Measurements from ENCODE around the gene CLEC16A. TPM values are rescaled to one million over a fixed set of nuclear protein-coding genes. Genes with fewer than 3 reads are reported as not detected.
"Not testable (repeated sequence)": the region's sequence is repeated elsewhere in the genome, so short reads cannot be mapped to it uniquely, and the experiment has no call there.

Gene CLEC16A
- total and polyA plus RNA-seq, 2 donors (not counting 1 experiment from before 2014, with no cell fraction given): 21.9 to 79.5 TPM

DNA sequence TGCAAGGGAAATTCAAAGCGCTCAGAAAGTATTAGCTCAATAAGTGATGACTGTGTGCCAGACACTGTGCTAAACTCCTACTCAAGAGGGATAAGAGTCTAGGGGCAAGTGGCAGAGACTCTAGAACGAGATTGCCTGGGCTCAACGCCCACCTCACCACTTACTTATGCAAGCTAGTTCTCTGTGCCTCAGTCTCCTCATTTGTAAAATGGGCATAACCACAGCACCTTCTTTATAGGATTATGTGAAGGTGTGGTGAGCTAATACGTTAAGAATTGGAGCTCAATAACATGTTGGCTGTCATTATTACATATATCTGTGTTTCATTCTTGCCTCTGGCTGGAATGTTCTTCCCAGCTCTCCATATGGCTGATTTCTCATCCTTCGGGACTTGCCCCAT is 17.5 kb upstream of the CLEC16A start:
- H2AFZ ChIP-seq (ENCODE audit: insufficient read depth, low read depth, low read length, poor library complexity, severe bottlenecking): no peak overlapping the region
- no peak overlapping the region for H3K9ac ChIP-seq (ENCODE audit: low read length)
- peaks cover 0 to 50% of the 10 kb centered on the region in 2 experiments for H3K36me3 ChIP-seq (replicated peaks in 1 of 2; ENCODE audit: control extremely low read depth in 1 of 2, control insufficient read depth in 1 of 2, extremely low read depth in 1 of 2, insufficient read depth in 2 of 2, low read length in 1 of 2)
- Mint-ChIP-seq H3K27me3 (no peaks in the 10 kb centered on the region), H3K27ac (peak overlapping the region; percentile 65), H3K4me1 (peaks cover 46% of the 10 kb centered on the region), H3K4me3 (no peak overlapping the region), H3K9me3 (ENCODE audit: insufficient read depth) (no peaks in the 10 kb centered on the region)
- CTCF ChIA-PET: interaction anchor here (0.6 to 2.1 kb wide), 5 partner anchors 15 to 412 kb away, joined by 3 to 12 read pairs (median 5); partner anchors contain the start of genes CIITA and DEXI
- no peaks in the 10 kb centered on the region for H3K79me2 ChIP-seq (ENCODE audit: control insufficient read depth, insufficient read depth, low read length)
- 100% methylated on average over 1 of the region's 5 CpGs for WGBS (ENCODE audit: insufficient coverage)
- H3K27me3 ChIP-seq (replicated peaks in 1 of 4; ENCODE audit: control extremely low read depth in 1 of 4, control insufficient read depth in 3 of 4, insufficient read depth in 4 of 4, low read length in 3 of 4): no peaks in the 10 kb centered on the region
- TF ChIP-seq, protein P1, sequence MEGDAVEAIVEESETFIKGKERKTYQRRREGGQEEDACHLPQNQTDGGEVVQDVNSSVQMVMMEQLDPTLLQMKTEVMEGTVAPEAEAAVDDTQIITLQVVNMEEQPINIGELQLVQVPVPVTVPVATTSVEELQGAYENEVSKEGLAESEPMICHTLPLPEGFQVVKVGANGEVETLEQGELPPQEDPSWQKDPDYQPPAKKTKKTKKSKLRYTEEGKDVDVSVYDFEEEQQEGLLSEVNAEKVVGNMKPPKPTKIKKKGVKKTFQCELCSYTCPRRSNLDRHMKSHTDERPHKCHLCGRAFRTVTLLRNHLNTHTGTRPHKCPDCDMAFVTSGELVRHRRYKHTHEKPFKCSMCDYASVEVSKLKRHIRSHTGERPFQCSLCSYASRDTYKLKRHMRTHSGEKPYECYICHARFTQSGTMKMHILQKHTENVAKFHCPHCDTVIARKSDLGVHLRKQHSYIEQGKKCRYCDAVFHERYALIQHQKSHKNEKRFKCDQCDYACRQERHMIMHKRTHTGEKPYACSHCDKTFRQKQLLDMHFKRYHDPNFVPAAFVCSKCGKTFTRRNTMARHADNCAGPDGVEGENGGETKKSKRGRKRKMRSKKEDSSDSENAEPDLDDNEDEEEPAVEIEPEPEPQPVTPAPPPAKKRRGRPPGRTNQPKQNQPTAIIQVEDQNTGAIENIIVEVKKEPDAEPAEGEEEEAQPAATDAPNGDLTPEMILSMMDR (IDR thresholded peaks at IDR 0.05): no peak
- TF ChIP-seq EZH2 (IDR thresholded peaks at IDR 0.05; ENCODE audit: borderline replicate concordance, insufficient read depth, low read depth, low read length, poor library complexity, severe bottlenecking): no peak
- POLR2A ChIA-PET: interaction anchor here (0.9 to 1.6 kb wide), 2 partner anchors 15 to 48 kb away, joined by 3 to 4 read pairs; partner anchors contain the start of gene DEXI
- no peak overlapping the region for H3K4me2 ChIP-seq (replicated peaks; ENCODE audit: low read depth, low read length, poor library complexity, severe bottlenecking)
- intact Hi-C loops (cut with micrococcal nuclease): no loop called here
- DNase-seq (no peak), ATAC-seq (ENCODE audit: low read depth) (no peak)
- H4K20me1 ChIP-seq (ENCODE audit: control insufficient read depth, insufficient read depth, low read length, poor library complexity, severe bottlenecking): peaks cover 86% of the 10 kb centered on the region
- peaks cover 0 to 5% (median 0%) of the 10 kb centered on the region in 3 donors for H3K9me3 ChIP-seq (ENCODE audit: control extremely low read depth in 1 of 3, control insufficient read depth in 2 of 3, insufficient read depth in 1 of 3, low read length in 2 of 3)
- H3K4me3 ChIP-seq (ENCODE audit: control extremely low read depth in 1 of 5, extremely low read depth in 1 of 5, insufficient read depth in 1 of 5, low read depth in 2 of 5, low read length in 4 of 5): no peak overlapping the region
- H3K4me1 ChIP-seq (ENCODE audit: control insufficient read depth in 2 of 2, insufficient read depth in 2 of 2, low read length in 2 of 2): peaks cover 5 to 42% of the 10 kb centered on the region in 2 donors
- H3K27ac ChIP-seq (ENCODE audit: low read length in 2 of 2): peak overlapping the region in 1 of 2 donors; percentile 25

DNA sequence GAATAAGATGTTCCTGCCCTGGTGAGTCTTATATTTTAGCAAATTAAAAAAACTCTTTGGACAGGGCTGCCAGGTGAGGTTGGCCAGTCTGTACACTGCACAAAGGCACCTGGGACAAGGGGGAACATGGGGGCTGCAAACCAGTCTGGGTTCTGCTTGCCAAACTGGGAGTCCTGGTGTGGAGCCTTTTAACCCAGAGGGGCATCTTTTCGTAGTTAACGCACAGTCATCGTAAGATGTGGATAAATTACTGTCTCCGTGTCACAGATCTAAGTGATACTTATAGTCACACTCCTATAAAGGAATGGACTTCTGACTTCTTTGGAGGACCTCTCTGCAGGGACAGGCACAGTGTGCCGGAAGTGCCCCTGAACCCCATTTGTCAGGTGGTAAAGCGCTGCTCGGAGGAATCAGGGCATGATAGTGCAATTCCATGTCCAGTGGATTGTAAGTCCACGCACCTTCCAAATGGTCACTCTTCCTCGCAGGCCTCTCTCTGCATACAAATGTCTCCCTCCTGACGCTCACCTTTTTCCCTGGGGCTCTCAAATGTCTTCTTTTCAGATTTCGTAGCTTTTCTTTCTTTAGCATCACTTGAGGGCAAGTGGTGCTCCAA is 16.8 kb upstream of the CLEC16A start:
- no peak overlapping the region for H3K4me3 Mint-ChIP-seq
- Histone ChIP-seq H3K27me3 (replicated peaks in 1 of 4; ENCODE audit: control extremely low read depth in 1 of 4, control insufficient read depth in 3 of 4, insufficient read depth in 4 of 4, low read length in 3 of 4) (no peaks in the 10 kb centered on the region), H3K4me2 (replicated peaks; ENCODE audit: low read depth, low read length, poor library complexity, severe bottlenecking) (no peak overlapping the region), H3K9me3 (ENCODE audit: control extremely low read depth in 1 of 3, control insufficient read depth in 2 of 3, insufficient read depth in 1 of 3, low read length in 2 of 3) (peaks cover 0 to 5% (median 0%) of the 10 kb centered on the region in 3 donors), H3K4me3 (ENCODE audit: control extremely low read depth in 1 of 5, extremely low read depth in 1 of 5, insufficient read depth in 1 of 5, low read depth in 2 of 5, low read length in 4 of 5) (no peak overlapping the region), H4K20me1 (ENCODE audit: control insufficient read depth, insufficient read depth, low read length, poor library complexity, severe bottlenecking) (peaks cover 85% of the 10 kb centered on the region), H3K79me2 (ENCODE audit: control insufficient read depth, insufficient read depth, low read length) (no peaks in the 10 kb centered on the region), H3K9ac (ENCODE audit: low read length) (no peak overlapping the region), H2AFZ (ENCODE audit: insufficient read depth, low read depth, low read length, poor library complexity, severe bottlenecking) (no peak overlapping the region), H3K4me1 (ENCODE audit: control insufficient read depth in 2 of 2, insufficient read depth in 2 of 2, low read length in 2 of 2) (peaks cover 5 to 41% of the 10 kb centered on the region in 2 donors), H3K36me3 (replicated peaks in 1 of 2; ENCODE audit: control extremely low read depth in 1 of 2, control insufficient read depth in 1 of 2, extremely low read depth in 1 of 2, insufficient read depth in 2 of 2, low read length in 1 of 2) (peaks cover 0 to 48% of the 10 kb centered on the region in 2 experiments), H3K27ac (ENCODE audit: low read length in 2 of 2) (peak overlapping the region in 1 of 2 donors; percentile 56)
- ChIA-PET POLR2A (interaction anchor here (0.6 to 0.9 kb wide), 2 partner anchors 47 to 49 kb away, joined by 3 to 4 read pairs; no protein-coding TSS in a partner anchor), CTCF (interaction anchor here (0.6 to 2.1 kb wide), 5 partner anchors 9 to 413 kb away, joined by 3 to 12 read pairs (median 7); partner anchors contain the start of gene CIITA)
- DNase-seq (no peak), ATAC-seq (ENCODE audit: low read depth) (no peak)
- intact Hi-C loops (cut with micrococcal nuclease): no loop called here
- H3K27me3 Mint-ChIP-seq: no peaks in the 10 kb centered on the region
- TF ChIP-seq, protein P1 (IDR thresholded peaks at IDR 0.05): no peak
- no peak for TF ChIP-seq EZH2 (IDR thresholded peaks at IDR 0.05; ENCODE audit: borderline replicate concordance, insufficient read depth, low read depth, low read length, poor library complexity, severe bottlenecking)
- H3K4me1 Mint-ChIP-seq: peaks cover 48% of the 10 kb centered on the region
- WGBS (ENCODE audit: insufficient coverage): 90% methylated on average over 8 of the region's 11 CpGs
- H3K9me3 Mint-ChIP-seq (ENCODE audit: insufficient read depth): no peaks in the 10 kb centered on the region
- peak overlapping the region; percentile 83 for H3K27ac Mint-ChIP-seq

DNA sequence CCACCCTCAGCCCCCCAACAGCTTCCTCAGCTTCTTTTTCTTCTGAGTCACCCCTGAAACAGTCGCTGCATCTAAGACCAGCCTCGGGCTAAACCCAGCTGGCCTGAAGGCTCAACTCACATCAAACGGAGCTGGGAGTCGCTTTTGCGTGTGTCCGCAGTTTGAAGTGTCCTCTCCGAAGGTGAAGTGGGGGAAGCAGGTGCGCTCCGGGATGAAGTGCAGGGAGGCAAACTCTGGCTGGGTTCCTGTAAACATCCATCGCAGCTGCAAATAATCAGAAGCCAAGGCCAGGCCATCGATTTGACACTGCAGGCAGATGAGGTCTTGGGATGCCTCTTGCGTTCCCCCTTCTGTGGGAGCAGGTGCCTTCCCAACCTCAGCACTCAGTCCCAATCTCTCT is 15.3 kb upstream of the CLEC16A start:
- H3K27me3 Mint-ChIP-seq; DNase-seq; H3K4me2 ChIP-seq (replicated peaks; ENCODE audit: low read depth, low read length, poor library complexity, severe bottlenecking); H3K4me3 Mint-ChIP-seq; H3K9me3 ChIP-seq (ENCODE audit: control extremely low read depth in 1 of 3, control insufficient read depth in 2 of 3, insufficient read depth in 1 of 3, low read length in 2 of 3); H3K79me2 ChIP-seq (ENCODE audit: control insufficient read depth, insufficient read depth, low read length); ATAC-seq (ENCODE audit: low read depth); intact Hi-C loops (cut with micrococcal nuclease); POLR2A ChIA-PET; H3K9me3 Mint-ChIP-seq (ENCODE audit: insufficient read depth); H3K9ac ChIP-seq (ENCODE audit: low read length); H2AFZ ChIP-seq (ENCODE audit: insufficient read depth, low read depth, low read length, poor library complexity, severe bottlenecking); H3K27me3 ChIP-seq (replicated peaks in 1 of 4; ENCODE audit: control extremely low read depth in 1 of 4, control insufficient read depth in 3 of 4, insufficient read depth in 4 of 4, low read length in 3 of 4); H3K4me3 ChIP-seq (ENCODE audit: control extremely low read depth in 1 of 5, extremely low read depth in 1 of 5, insufficient read depth in 1 of 5, low read depth in 2 of 5, low read length in 4 of 5): not testable (repeated sequence)
- Histone ChIP-seq H3K4me1 (ENCODE audit: control insufficient read depth in 2 of 2, insufficient read depth in 2 of 2, low read length in 2 of 2) (peaks cover 5 to 35% of the 10 kb centered on the region in 2 donors), H3K36me3 (replicated peaks in 1 of 2; ENCODE audit: control extremely low read depth in 1 of 2, control insufficient read depth in 1 of 2, extremely low read depth in 1 of 2, insufficient read depth in 2 of 2, low read length in 1 of 2) (peaks cover 0 to 43% of the 10 kb centered on the region in 2 experiments), H3K27ac (ENCODE audit: low read length in 2 of 2) (peak overlapping the region in 1 of 2 donors; percentile 28), H4K20me1 (ENCODE audit: control insufficient read depth, insufficient read depth, low read length, poor library complexity, severe bottlenecking) (peaks cover 80% of the 10 kb centered on the region)
- H3K4me1 Mint-ChIP-seq: peaks cover 48% of the 10 kb centered on the region
- H3K27ac Mint-ChIP-seq: peak overlapping the region; percentile 83
- WGBS (ENCODE audit: insufficient coverage): 70% methylated on average over 7 of the region's 12 CpGs
- CTCF ChIA-PET: interaction anchor here (1.2 to 2.1 kb wide), 3 partner anchors 10 to 38 kb away, joined by 3 to 9 read pairs (median 4); no protein-coding TSS in a partner anchor
